ENCODE results near the gene KCNJ5. TPM values are rescaled to one million over a fixed set of nuclear protein-coding genes. Genes with fewer than 3 reads are reported as not detected.

Gene KCNJ5
- total RNA-seq, 1 experiment from 2014 or later, result 0.22 TPM

GRCh38 chr11:128862908-128863660 lies 28.1 kb upstream of the KCNJ5 start (continued):
- no peak for TF ChIP-seq ZNF281 (CRISPR knock-in tag; IDR thresholded peaks at IDR 0.05)
- TF ChIP-seq, protein P1, sequence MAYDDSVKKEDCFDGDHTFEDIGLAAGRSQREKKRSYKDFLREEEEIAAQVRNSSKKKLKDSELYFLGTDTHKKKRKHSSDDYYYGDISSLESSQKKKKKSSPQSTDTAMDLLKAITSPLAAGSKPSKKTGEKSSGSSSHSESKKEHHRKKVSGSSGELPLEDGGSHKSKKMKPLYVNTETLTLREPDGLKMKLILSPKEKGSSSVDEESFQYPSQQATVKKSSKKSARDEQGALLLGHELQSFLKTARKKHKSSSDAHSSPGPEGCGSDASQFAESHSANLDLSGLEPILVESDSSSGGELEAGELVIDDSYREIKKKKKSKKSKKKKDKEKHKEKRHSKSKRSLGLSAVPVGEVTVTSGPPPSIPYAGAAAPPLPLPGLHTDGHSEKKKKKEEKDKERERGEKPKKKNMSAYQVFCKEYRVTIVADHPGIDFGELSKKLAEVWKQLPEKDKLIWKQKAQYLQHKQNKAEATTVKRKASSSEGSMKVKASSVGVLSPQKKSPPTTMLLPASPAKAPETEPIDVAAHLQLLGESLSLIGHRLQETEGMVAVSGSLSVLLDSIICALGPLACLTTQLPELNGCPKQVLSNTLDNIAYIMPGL (CRISPR knock-in tag; IDR thresholded peaks at IDR 0.05), result no peak
- no peak for TF ChIP-seq ATF3 (CRISPR knock-in tag; conservative IDR thresholded peaks at IDR 0.05)
- TF ChIP-seq TP53 (CRISPR knock-in tag; IDR thresholded peaks at IDR 0.05), result no peak

DNA sequence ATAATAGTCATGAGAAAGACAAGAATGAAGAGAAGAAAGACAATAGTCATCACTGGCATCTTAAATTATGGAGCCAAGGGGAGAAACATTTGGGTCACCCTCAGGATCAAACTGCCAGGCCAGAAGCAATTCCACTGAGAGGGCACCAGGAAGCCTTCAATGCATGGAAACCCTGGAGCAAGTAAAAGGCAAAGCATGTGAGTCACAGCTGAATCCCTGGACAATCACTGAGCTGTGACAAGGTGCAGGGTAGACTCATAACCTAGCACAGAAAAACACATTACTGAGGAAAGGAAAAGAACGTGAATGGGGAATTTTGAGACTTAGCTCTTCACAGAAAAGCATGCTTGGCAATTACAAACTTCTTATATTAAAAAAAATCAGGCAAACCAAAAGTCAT lies 25.7 kb upstream of the KCNJ5 start:
- ChIA-PET POLR2A (no interaction called here), CTCF (interaction anchor here (0.6 to 2.7 kb wide), 4 partner anchors 8 to 425 kb away, joined by 4 to 9 read pairs (median 4); no protein-coding TSS in a partner anchor)
- no peak overlapping the region for H3K27ac Mint-ChIP-seq
- peaks cover 3% of the 10 kb centered on the region; the same call in 1 of the 2 replicates for H3K9me3 Mint-ChIP-seq
- H3K36me3 Mint-ChIP-seq, result no peaks in the 10 kb centered on the region; the same call in 1 of the 2 replicates
- no peak overlapping the region for H3K4me3 Mint-ChIP-seq
- DNase-seq (ENCODE audit: low spot score) (no peak), ATAC-seq (no peak)
- H3K27me3 Mint-ChIP-seq (ENCODE audit: low read depth), result peaks cover 11% of the 10 kb centered on the region
- H3K4me1 Mint-ChIP-seq, result peaks cover 30% of the 10 kb centered on the region
- TF ChIP-seq USF2 (CRISPR knock-in tag; IDR thresholded peaks at IDR 0.05) (no peak), ZNF416 (CRISPR knock-in tag; IDR thresholded peaks at IDR 0.05) (no peak), ATF1 (CRISPR knock-in tag; IDR thresholded peaks at IDR 0.05) (no peak), ZNF396 (CRISPR knock-in tag; IDR thresholded peaks at IDR 0.05; ENCODE audit: borderline replicate concordance) (no peak), ETV6 (CRISPR knock-in tag; IDR thresholded peaks at IDR 0.05) (no peak), NR1H2 (CRISPR knock-in tag; IDR thresholded peaks at IDR 0.05) (no peak), E2F4 (CRISPR knock-in tag; IDR thresholded peaks at IDR 0.05; ENCODE audit: borderline replicate concordance, low read depth) (no peak), OVOL2 (CRISPR knock-in tag; IDR thresholded peaks at IDR 0.05; ENCODE audit: borderline replicate concordance) (no peak), RELA (CRISPR knock-in tag; IDR thresholded peaks at IDR 0.05; ENCODE audit: borderline replicate concordance) (no peak), ZNF671 (CRISPR knock-in tag; IDR thresholded peaks at IDR 0.05) (no peak), ZNF232 (CRISPR knock-in tag; IDR thresholded peaks at IDR 0.05) (no peak), ERG (CRISPR knock-in tag; IDR thresholded peaks at IDR 0.05) (no peak), MXD4 (CRISPR knock-in tag; IDR thresholded peaks at IDR 0.05; ENCODE audit: borderline replicate concordance) (no peak), GABPB1 (CRISPR knock-in tag; IDR thresholded peaks at IDR 0.05) (no peak)
- TF ChIP-seq, protein P2, sequence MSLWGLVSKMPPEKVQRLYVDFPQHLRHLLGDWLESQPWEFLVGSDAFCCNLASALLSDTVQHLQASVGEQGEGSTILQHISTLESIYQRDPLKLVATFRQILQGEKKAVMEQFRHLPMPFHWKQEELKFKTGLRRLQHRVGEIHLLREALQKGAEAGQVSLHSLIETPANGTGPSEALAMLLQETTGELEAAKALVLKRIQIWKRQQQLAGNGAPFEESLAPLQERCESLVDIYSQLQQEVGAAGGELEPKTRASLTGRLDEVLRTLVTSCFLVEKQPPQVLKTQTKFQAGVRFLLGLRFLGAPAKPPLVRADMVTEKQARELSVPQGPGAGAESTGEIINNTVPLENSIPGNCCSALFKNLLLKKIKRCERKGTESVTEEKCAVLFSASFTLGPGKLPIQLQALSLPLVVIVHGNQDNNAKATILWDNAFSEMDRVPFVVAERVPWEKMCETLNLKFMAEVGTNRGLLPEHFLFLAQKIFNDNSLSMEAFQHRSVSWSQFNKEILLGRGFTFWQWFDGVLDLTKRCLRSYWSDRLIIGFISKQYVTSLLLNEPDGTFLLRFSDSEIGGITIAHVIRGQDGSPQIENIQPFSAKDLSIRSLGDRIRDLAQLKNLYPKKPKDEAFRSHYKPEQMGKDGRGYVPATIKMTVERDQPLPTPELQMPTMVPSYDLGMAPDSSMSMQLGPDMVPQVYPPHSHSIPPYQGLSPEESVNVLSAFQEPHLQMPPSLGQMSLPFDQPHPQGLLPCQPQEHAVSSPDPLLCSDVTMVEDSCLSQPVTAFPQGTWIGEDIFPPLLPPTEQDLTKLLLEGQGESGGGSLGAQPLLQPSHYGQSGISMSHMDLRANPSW (CRISPR knock-in tag; conservative IDR thresholded peaks at IDR 0.05; ENCODE audit: low read depth), result no peak
- TF ChIP-seq, protein P3, sequence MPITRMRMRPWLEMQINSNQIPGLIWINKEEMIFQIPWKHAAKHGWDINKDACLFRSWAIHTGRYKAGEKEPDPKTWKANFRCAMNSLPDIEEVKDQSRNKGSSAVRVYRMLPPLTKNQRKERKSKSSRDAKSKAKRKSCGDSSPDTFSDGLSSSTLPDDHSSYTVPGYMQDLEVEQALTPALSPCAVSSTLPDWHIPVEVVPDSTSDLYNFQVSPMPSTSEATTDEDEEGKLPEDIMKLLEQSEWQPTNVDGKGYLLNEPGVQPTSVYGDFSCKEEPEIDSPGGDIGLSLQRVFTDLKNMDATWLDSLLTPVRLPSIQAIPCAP (CRISPR knock-in tag; IDR thresholded peaks at IDR 0.05), result no peak
- TF ChIP-seq, protein P4, sequence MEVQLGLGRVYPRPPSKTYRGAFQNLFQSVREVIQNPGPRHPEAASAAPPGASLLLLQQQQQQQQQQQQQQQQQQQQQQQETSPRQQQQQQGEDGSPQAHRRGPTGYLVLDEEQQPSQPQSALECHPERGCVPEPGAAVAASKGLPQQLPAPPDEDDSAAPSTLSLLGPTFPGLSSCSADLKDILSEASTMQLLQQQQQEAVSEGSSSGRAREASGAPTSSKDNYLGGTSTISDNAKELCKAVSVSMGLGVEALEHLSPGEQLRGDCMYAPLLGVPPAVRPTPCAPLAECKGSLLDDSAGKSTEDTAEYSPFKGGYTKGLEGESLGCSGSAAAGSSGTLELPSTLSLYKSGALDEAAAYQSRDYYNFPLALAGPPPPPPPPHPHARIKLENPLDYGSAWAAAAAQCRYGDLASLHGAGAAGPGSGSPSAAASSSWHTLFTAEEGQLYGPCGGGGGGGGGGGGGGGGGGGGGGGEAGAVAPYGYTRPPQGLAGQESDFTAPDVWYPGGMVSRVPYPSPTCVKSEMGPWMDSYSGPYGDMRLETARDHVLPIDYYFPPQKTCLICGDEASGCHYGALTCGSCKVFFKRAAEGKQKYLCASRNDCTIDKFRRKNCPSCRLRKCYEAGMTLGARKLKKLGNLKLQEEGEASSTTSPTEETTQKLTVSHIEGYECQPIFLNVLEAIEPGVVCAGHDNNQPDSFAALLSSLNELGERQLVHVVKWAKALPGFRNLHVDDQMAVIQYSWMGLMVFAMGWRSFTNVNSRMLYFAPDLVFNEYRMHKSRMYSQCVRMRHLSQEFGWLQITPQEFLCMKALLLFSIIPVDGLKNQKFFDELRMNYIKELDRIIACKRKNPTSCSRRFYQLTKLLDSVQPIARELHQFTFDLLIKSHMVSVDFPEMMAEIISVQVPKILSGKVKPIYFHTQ (CRISPR knock-in tag; IDR thresholded peaks at IDR 0.05), result no peak

Measured in WTC11 (cell line).